Astrocyte of the spinal cord (primary cell): ENCODE measurements around the gene CLCN1.

Source experiments
- DNase-seq: peaks from one replicate; pipeline ENCODE4 v3.0.0; 2011; ENCODE audit warnings: low read depth, low spot score
- H3K4me3 ChIP-seq: 2 replicates; pipeline ENCODE4 v1.5.1; 2011; ENCODE audit warnings: low read depth, mild to moderate bottlenecking, low read length, moderate library complexity
- CTCF ChIP-seq: IDR thresholded peaks from 2 replicates; pipeline ENCODE4 v1.5.1; 2012; ENCODE audit warnings: low read depth, mild to moderate bottlenecking, low read length, inconsistent platforms
- in situ Hi-C: cut with HindIII; loops from 2 replicates; pipeline ENCODE4 v1.10.0; 2017; ENCODE audit warnings: low sequenced_read_pairs

CLCN1 gene

GRCh38 chr7:143374561-143374960 is 58.6 kb downstream of the CLCN1 start:
- no peak for TF ChIP-seq CTCF
- no peak overlapping the region for H3K4me3 ChIP-seq
- no peak for DNase-seq
- in situ Hi-C loops: no loop called here

GRCh38 chr7:143375298-143376034 is 59.6 kb downstream of the CLCN1 start:
- no peak for TF ChIP-seq CTCF
- DNase-seq: no peak
- in situ Hi-C loops: no loop called here
- no peak overlapping the region for H3K4me3 ChIP-seq

- no peak overlapping the region for H3K4me3 ChIP-seq
- in situ Hi-C loops: no loop called here
- no peak for DNase-seq
- no peak for TF ChIP-seq CTCF
Measured at GRCh38 chr7:143376396-143376795, 60.5 kb downstream of the CLCN1 start.

- peak overlapping the region; percentile 95 for H3K4me3 ChIP-seq
- DNase-seq: no peak
- TF ChIP-seq CTCF: no peak
- in situ Hi-C loops: no loop called here
Measured at GRCh38 chr7:143379611-143380259, 63.8 kb downstream of the CLCN1 start.

GRCh38 chr7:143380260-143380645 is 64.3 kb downstream of the CLCN1 start:
- peak overlapping the region; percentile 95 for H3K4me3 ChIP-seq
- TF ChIP-seq CTCF: peak; percentile 89
- in situ Hi-C loops: no loop called here
- peak; percentile 90 for DNase-seq

- in situ Hi-C loops: no loop called here
Measured at GRCh38 chr7:143380646-143381426, 64.9 kb downstream of the CLCN1 start, which contains the start of gene ZYX. Gene ZYX, plus strand, starts transcription at chr7:143381345. Its CDS starts 227 bp downstream, at chr7:143381572.

More at GRCh38 chr7:143380646-143381426, 64.9 kb downstream of the CLCN1 start, which contains the start of gene ZYX:
- peak within 1 kb of the TSS; percentile 95 for H3K4me3 ChIP-seq
- no peak for TF ChIP-seq CTCF
- DNase-seq: peak; percentile 98
